GM19240 (cell line): ENCODE data around the gene ITGB7.
"Not testable (repeated sequence)": the region's sequence is repeated elsewhere in the genome, so short reads cannot be mapped to it uniquely, and the experiment has no call there.

ENCODE experiments used
- DNase-seq: peaks from one replicate; pipeline ENCODE4 v3.0.0; 2011; ENCODE audit warnings: low spot score; ENCODE audit not compliant: insufficient read length

ITGB7 gene

GRCh38 chr12:53179687-53180219, 27.3 kb downstream of the ITGB7 start:
- no peak for DNase-seq

- DNase-seq: not testable (repeated sequence)
Measured at GRCh38 chr12:53178803-53179202, 28.2 kb downstream of the ITGB7 start.

- not testable (repeated sequence) for DNase-seq
Measured at GRCh38 chr12:53177447-53177846, 29.6 kb downstream of the ITGB7 start.

DNA sequence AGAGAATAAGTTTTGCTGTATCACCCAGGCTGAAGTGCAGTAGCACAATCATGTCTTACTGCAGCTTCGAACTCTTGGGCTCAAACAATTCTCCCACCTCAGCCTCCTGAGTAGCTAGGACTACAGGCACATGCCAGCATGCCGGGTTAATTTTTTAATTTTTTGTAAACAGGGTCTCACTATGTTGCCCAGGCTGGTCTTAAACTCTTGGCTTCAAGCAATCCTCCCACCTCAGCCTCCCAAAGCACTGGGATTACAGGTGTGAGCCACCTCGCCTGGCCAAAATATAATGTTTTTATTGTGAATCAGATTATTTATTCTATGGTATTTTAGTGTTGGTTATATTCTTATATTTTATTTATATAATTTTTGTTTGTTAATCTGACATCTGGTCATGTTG, 30.3 kb downstream of the ITGB7 start:
- no peak for DNase-seq

DNA sequence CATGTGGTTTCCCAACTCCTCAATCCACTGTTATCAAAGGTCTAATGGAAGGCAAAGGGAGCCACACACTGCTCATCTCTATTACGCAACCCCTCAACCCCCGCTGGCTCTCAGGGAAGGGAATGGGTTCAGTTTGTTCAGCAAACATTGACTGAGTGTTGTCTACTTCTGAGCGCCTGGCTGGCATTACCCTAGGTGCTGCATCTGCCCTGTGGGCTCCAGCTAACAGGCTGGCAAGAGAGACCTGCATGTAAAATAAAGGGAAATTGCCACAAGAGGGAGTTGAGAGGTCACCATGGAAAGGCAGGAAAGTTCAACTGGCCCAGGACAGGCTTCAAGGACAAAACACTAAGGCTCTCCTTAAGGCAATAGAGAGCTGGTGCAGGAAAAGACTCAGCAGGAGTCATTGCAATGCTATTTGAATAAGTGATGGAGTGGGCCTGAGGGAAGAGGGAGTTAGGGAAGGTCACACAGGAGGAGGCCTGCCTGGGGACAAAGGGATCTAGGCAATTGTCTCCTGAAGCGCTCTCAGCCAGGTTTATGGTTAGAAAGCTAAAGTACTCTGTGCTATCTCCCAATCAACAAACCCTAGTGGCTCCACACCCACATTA, 32.1 kb downstream of the ITGB7 start:
- no peak for DNase-seq

GRCh38 chr12:53173085-53173715, 33.9 kb downstream of the ITGB7 start:
- no peak for DNase-seq

GRCh38 chr12:53172352-53172751, 34.7 kb downstream of the ITGB7 start:
- DNase-seq: no peak

DNA sequence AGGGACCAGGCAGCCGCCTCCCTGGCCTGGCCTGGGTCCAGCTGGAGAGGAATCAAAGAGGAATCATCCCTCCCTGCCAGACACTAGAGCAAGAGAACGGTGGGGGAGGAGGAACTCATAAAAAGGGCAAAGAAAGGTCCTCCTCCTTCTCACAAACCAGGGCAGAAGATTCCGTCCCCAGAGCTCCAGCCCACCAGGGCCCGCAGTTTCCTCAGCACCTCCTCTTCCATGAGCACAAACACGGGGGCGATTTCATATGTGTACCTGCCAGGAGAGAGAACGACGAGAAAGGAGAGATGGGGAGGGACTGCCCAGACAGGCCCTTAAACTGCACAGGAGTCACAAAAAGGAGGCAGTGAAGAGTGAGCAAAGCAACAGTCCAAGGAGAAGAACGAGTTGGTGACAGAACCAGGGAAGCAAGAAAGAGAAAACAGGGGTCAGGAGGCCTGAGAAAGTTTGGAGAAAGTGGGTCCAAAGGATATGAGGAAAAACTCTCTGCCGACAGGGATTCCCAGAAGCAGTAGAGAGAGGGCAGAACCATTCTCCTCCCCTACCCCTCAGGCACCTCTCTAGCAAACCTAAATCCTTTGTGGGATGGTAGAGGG, 35.2 kb downstream of the ITGB7 start:
- DNase-seq: no peak

GRCh38 chr12:53170876-53171724, 36.0 kb downstream of the ITGB7 start:
- DNase-seq: no peak

DNA sequence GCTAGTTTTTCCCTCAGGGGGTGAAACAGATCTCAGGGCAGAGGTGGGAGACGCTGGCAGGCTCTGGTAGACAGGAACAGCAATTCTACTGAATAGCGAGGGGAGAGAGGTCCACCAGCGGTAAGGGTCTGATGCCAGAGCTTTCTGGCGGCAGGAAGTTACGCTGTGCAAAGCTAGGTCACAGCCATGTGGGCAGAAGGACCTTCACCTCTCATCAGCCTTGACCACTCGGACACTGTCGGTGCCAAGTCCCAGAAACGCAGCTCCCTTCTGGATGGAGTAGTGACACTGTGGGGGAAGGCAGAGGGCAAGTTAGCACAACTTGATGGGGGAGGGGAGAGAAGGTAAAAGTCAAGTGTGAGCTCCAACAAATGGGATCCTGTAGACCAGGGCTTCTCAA, 36.8 kb downstream of the ITGB7 start:
- no peak for DNase-seq

DNA sequence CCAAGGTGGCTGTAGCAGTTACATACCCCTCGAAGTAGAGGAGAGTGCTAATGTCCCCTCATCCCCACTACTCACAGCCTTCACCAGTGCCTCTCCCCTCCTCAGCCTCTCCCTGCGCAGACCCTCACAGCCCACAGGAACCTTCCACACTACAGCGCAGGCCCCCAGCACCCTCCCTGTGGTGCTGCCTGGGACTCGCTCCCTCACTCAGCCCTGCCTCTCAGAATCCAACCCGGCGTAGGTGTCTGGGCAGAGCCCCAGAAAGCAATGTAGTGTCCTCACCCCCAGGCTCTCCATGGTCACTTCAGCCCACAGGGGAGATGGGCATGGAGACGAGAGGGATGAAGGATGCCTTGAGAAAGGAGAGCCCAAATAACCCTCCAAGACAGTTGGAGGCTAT, 37.4 kb downstream of the ITGB7 start:
- DNase-seq: no peak

DNA sequence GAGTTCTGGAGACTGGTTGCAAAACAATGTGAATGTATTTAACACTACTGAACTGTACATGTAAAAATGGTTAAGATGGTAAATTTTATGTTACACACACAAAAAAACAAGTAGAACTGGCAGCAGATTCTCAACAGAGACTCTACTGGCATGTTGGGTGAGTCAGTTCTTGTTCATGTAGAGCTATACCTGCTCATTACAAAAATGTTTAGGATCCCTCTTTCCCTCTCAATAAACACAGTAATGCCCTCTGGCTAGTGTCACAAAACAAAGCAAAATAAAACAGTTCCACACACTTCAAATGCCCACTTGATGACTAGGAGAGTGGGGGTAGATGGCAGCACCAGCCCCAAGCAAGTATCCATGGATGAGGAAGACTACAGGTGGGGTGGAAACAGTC, 40.2 kb downstream of the ITGB7 start:
- no peak for DNase-seq

- not testable (repeated sequence) for DNase-seq
Measured at GRCh38 chr12:53163008-53163407, 44.0 kb downstream of the ITGB7 start.

DNA sequence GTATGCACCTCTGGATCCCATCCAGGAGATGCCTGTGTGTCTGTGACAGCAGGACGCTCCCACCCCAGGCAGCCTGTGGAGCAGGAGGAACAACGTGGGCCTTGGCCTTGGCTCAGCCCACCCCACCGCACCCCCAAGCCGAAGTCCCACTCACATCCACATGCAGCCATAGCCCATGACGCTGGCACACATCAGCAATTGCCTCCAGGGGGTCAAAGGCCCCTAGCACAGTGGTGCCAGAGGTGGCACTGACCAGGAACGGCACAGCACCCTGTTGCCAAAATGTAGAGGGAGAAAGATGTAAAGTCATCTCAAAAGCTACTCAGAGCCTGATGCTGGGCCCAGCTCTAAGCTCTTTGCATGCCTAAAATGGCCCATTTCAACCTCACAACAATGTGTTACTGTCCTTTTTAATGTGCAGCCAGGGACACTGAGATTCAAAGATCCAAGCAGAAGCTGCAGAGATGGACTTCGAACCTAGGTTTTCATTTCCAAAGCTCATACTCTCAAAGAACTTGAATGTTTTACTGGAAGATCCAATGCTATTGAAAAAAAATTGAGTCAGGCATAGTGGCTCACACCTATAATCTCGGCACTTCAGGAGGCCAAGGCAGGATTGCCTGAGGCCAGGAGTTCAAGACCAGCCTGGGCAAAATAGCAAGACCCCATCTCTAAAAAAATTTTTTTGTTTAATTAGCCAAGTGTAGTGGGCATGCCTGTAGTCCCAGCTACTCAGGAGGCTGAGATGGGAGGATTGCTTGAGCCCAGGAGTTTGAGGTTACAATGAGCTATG, 45.7 kb downstream of the ITGB7 start:
- DNase-seq: no peak

DNA sequence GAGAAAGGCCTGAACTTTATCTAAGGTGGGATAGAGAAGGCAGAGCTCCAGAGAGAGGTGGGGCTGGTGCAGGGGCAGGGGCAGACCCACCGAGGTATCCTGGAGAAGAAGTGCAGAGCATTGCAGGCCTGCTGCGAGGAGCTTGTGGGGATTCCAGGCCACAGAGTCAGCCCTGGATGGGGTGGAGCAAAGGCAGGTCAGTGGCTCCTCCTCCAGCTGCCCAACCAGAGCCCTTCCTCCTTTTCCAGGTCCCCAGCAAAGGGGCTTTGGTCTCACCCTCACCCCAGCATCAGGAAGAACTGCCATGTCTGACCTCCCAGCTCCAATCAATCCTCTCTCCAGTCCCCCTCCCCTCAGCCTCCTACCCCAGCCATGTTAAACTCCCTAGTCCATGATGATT, 46.4 kb downstream of the ITGB7 start:
- no peak for DNase-seq

GRCh38 chr12:53160000-53160399, 47.1 kb downstream of the ITGB7 start:
- DNase-seq: no peak

DNA sequence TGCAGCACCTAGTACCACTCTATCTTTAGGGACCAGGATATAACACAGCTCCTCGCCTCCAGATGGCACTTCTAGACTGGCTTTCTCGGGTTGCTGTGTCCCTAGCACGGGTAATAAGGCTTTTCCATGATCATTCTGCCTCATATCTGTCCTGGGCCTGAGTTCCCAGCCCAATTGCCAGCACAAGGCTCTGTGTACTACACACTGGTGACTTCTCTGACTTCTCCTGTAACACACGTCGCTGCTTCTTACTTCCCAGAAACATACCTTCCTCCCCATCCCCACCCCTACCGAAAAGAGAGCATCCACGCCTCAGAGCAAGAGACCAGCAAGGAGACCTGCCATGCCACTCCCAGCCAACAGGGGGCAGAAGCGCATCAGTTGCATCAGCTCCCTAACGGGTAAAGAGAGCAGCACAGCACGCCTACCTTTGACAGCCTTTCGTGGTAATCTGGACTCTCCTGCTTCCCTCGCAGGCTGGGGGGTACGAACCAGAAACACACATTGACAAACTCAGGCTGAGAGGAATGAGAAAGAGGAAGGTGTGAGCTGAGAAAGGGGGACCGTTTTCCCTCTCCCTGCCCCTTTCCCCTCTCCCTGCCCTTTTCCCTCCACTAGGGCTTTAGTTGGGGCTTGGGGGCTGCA, 47.7 kb downstream of the ITGB7 start:
- peak; percentile 88 for DNase-seq

DNA sequence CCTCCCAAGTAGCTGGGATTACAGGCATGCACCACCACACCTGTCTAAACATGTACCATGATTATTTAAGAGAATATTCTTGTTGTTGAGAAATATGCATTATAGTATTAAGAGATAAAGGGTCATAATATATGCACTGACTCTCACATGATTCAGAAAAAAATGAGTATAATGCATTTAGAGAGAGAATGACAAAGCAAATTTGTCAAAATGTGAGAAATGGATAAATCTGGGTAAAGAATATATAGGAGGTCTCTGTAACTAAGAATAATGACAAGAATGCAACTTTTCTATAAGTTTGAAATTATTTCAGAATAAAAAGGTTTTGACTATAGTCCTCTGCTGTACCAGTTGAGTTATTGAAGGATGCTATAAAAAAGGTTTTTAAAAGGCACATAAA, 54.7 kb downstream of the ITGB7 start:
- DNase-seq: no peak

DNA sequence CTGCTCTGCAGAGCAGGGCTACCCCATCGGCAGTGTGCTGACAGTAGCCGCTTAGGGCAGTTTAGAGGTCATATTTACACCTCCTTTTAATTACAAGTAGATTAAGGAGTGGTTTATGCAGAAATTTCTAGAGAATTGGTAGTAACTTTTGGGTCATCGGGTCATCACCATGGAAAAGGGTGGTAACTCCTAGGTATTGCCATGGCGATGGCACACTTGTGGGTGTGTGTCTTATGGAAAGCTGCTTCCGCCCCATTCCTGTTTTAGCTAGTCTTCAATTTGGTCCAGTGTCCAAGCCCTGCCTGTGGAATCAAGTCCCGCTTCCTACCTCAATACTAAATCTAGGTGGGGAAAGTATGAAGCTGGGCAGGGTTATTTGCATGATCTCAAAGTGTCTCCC, 56.0 kb downstream of the ITGB7 start:
- DNase-seq: no peak

DNA sequence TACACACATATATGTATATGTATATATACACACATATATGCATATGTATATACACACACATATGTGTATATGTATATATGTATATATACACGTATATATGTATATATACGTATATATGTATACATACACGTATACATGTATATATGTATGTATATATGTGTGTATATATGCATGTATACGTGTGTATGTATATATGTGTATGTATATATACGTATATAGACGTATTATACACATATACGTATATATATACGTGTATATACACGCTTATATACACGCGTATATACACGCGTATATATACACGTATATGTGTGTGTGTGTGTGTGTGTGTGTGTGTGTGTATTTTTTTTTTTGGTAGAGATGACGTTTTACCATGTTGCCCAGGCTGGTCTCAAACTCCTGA, 59.4 kb downstream of the ITGB7 start:
- no peak for DNase-seq

DNA sequence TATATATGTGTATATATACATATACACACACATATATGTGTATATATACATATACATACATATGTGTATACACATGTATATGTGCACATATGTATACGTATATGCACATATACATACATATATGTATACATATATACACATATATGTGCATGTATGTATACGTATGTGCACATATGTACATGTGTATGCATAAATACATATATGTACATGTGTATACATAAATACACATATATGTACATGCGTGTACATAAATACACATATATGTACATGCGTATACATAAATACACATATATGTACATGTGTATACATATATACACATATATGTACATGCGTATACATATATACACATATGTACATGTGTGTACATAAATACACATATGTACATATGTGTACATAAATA, 59.9 kb downstream of the ITGB7 start:
- DNase-seq: no peak
